NCI-H128 (cell line): ENCODE measurements around the gene MR1.
"Not testable (repeated sequence)": the region's sequence is repeated elsewhere in the genome, so short reads cannot be mapped to it uniquely, and the experiment has no call there.

Experiments used
- DNase-seq: peaks from one replicate; lab custom pipeline; 2025; ENCODE audit not compliant: unreplicated experiment; lab: John Stamatoyannopoulos, UW

Gene MR1

GRCh38 chr1:181028615-181029014 lies 5.2 kb upstream of the MR1 start:
- DNase-seq: no peak

- no peak for DNase-seq
These were observed 1.2 kb upstream of the MR1 start for GRCh38 chr1:181032535-181032934.

GRCh38 chr1:181033128-181033798 lies 520 bp upstream of the MR1 start:
- DNase-seq: no peak

- DNase-seq: not testable (repeated sequence)
These were observed 1.4 kb downstream of the MR1 start for GRCh38 chr1:181035210-181035609.

- DNase-seq: no peak
These were observed 2.5 kb downstream of the MR1 start for GRCh38 chr1:181036107-181036836.

GRCh38 chr1:181037386-181037785 lies 3.6 kb downstream of the MR1 start:
- no peak for DNase-seq

GRCh38 chr1:181038399-181038873 lies 4.7 kb downstream of the MR1 start:
- peak; percentile 33 for DNase-seq

- no peak for DNase-seq
These were observed 6.6 kb downstream of the MR1 start for GRCh38 chr1:181040284-181040865.

- no peak for DNase-seq
These were observed 9.5 kb downstream of the MR1 start for GRCh38 chr1:181043025-181043888.

GRCh38 chr1:181044449-181044966 lies 10.7 kb downstream of the MR1 start:
- no peak for DNase-seq

- not testable (repeated sequence) for DNase-seq
These were observed 12.2 kb downstream of the MR1 start for GRCh38 chr1:181045946-181046345.

GRCh38 chr1:181049378-181049777 lies 15.6 kb downstream of the MR1 start:
- DNase-seq: no peak

GRCh38 chr1:181050922-181051321 lies 17.1 kb downstream of the MR1 start:
- DNase-seq: no peak

- no peak for DNase-seq
These were observed 22.8 kb downstream of the MR1 start for GRCh38 chr1:181056560-181056959.

GRCh38 chr1:181057079-181057478 lies 23.3 kb downstream of the MR1 start:
- DNase-seq: no peak

GRCh38 chr1:181059435-181059834 lies 25.7 kb downstream of the MR1 start:
- DNase-seq: no peak

- no peak for DNase-seq
These were observed 26.3 kb downstream of the MR1 start for GRCh38 chr1:181060066-181060465.

GRCh38 chr1:181060947-181061346 lies 27.2 kb downstream of the MR1 start:
- DNase-seq: not testable (repeated sequence)

- no peak for DNase-seq
These were observed 27.7 kb downstream of the MR1 start for GRCh38 chr1:181061487-181061886.

- no peak for DNase-seq
These were observed 28.4 kb downstream of the MR1 start for GRCh38 chr1:181061891-181062835.
